PFSK-1 (cell line): ENCODE results near the gene TMC1.

Source experiments
- FOXP2 ChIP-seq: optimal IDR thresholded peaks from 2 replicates; pipeline ENCODE3; 2011; ENCODE audit warnings: borderline replicate concordance, control low read depth, inconsistent platforms; ENCODE audit not compliant: insufficient read depth; ENCODE audit errors: extremely low read length, extremely low read depth
- POLR2AphosphoS5 ChIP-seq: IDR thresholded peaks from 2 replicates; pipeline ENCODE4 v1.6.1; 2012; ENCODE audit warnings: low read depth, mild to moderate bottlenecking, control low read depth, low read length, moderate library complexity
- REST ChIP-seq, 2 experiments: IDR thresholded peaks; 2 replicates each; pipeline versions ENCODE4 v1.6.1 to v1.8.0; 2011 to 2012; ENCODE audit warnings: low read depth in 2 of 2, low read length in 2 of 2, control low read depth in 1 of 2, inconsistent platforms in 1 of 2, mild to moderate bottlenecking in 1 of 2, moderate library complexity in 1 of 2; ENCODE audit not compliant: insufficient read depth in 1 of 2
- SIN3A ChIP-seq: IDR thresholded peaks from 2 replicates; pipeline ENCODE4 v1.6.1; 2012; ENCODE audit warnings: mild to moderate bottlenecking, low read length, moderate library complexity, borderline replicate concordance; ENCODE audit not compliant: insufficient read depth
- TAF1 ChIP-seq: IDR thresholded peaks from 2 replicates; pipeline ENCODE4 v1.6.1; 2012; ENCODE audit warnings: low read length, control low read depth, borderline replicate concordance; ENCODE audit not compliant: insufficient read depth

Gene TMC1

GRCh38 chr9:72533322-72533721 lies 11.9 kb downstream of the TMC1 start:
- TF ChIP-seq REST (IDR thresholded peaks at IDR 0.05; ENCODE audit: insufficient read depth in 1 of 2, low read depth in 2 of 2, low read length in 2 of 2) (no peak), TAF1 (no peak), FOXP2 (no peak), SIN3A (no peak), POLR2AphosphoS5 (no peak)

GRCh38 chr9:72534931-72535330 lies 13.5 kb downstream of the TMC1 start:
- TF ChIP-seq SIN3A, result no peak
- TF ChIP-seq FOXP2, result no peak
- TF ChIP-seq POLR2AphosphoS5, result no peak
- no peak for TF ChIP-seq TAF1
- no peak for TF ChIP-seq REST (IDR thresholded peaks at IDR 0.05; ENCODE audit: insufficient read depth in 1 of 2, low read depth in 2 of 2, low read length in 2 of 2)

DNA sequence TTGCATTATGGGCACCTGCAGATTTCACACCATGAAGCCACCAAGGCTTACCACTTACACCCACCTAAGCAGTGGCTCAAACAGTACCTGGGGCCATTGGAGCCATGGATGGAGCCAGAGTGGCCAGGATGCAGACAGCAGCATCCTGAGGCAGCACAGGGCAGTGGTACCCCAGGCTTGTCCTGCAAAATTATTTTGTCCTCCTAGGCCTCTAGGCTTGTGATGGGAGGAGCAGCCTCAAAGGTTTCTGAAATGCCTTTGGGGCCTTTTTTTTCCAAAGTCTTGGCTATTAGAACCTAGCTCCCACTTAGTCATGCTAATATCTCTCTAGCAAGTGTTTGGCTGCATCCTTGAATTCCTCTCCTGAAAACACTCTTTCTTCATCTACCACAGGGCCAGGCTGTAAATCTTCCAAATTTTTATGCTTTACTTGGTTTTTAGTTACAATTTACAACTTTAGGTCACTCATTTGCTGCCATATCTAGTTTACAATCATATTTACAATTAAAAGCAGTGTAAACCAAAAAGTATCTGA lies 15.7 kb downstream of the TMC1 start:
- TF ChIP-seq SIN3A, result no peak

DNA sequence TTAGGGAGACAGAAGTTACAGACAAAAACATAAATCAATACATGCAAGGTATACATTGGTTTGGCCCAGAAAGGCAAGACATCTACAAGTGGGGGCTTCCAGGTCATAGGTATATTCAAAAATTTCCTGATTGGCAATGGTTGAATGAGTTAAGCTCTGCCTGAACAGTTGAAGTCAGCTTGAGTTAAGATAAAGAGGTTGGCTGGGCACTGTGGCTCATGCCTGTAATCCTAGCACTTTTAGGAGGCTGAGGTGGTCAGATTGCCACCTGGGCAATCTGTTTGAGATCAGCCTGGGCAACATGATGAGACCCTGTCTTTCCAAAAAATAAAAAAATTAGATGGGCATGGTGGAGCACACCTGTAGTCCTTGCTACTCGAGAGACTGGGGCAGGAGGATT lies 16.3 kb downstream of the TMC1 start:
- no peak for TF ChIP-seq FOXP2
- no peak for TF ChIP-seq REST (IDR thresholded peaks at IDR 0.05; ENCODE audit: insufficient read depth in 1 of 2, low read depth in 2 of 2, low read length in 2 of 2)
- TF ChIP-seq TAF1, result no peak
- no peak for TF ChIP-seq SIN3A
- no peak for TF ChIP-seq POLR2AphosphoS5

DNA sequence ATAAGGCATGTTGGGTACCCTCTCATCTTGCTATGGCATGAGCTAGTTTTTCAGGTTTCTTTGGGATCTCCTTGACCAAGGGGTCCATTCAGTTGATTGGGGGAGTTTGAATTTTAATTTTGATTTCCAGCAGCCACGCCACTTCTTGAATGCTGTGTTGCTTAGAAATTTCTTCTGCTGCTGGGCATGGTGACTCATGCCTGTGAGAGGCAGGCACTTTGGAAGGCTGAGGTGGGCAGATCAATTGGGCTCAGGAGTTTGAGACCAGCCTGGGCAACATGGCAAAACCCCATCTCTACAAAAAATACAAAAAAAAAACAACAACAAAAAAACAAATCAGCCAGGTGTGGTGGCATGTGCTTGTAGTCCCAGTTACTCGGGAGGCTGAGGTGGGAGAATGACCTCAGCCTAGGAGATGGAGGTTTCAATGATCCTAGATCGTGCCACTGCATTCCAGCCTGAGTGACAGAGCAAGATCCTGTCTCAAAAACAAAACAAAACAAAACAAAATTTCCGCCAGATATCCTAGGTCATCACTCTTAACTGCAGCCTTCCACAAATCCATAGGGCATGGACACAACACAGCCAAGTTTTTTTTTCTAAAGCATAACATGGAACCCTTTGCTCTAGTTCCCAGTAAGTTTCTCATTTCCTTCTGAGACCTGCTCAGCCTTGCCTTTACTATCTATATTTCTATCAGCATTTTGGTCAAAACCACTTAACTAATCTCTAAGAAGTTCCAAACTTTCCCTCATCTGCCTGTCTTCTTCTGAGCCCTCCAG lies 17.7 kb downstream of the TMC1 start:
- TF ChIP-seq TAF1 (no peak), SIN3A (no peak), POLR2AphosphoS5 (no peak), FOXP2 (no peak), REST (IDR thresholded peaks at IDR 0.05; ENCODE audit: insufficient read depth in 1 of 2, low read depth in 2 of 2, low read length in 2 of 2) (no peak)
